Measurements from ENCODE around the gene CSTPP1.

Gene CSTPP1

DNA sequence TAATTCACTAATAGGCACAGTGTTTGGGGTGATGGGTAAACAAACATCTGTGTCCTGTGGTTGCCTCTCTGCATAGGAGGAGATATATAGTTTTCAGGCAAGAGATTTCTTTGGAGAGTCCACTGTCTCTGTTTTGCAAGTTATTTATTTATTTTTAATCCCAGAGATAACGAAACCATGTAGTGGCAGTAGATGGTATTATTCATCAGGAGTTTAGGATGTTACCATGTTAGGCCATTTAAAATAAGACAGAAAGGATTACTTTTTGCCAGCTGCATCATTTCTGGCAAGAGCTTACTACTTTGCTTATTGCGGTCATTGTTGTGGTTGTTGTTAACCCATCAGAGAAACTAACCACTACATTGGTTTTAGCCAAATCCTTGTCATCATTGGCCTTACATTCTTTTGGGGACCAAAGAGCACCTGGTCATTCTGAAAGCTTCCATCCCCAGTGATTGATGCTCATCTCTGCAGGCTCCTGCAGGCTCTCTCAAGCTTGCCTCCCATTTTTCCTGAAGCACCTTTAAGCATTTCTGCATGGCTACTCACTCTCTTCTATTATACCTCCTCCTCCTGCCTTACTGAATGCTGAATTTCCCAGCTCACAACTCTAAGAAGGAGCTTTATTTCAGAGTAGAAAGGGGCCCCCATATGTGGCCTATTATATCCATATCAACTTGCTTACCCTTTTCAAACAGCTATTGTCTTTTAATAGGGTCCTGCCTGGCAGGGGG is 84.4 kb downstream of the CSTPP1 start:
- no peak overlapping the region for H3K27ac ChIP-seq (ENCODE audit: low read length)
- no peaks in the 10 kb centered on the region for H3K36me3 ChIP-seq (ENCODE audit: control insufficient read depth in 1 of 2, insufficient read depth in 2 of 2, low read length in 2 of 2)
- peaks cover 0 to 6% of the 10 kb centered on the region in 2 donors for H3K4me1 ChIP-seq (ENCODE audit: control insufficient read depth in 1 of 2, insufficient read depth in 2 of 2, low read length in 2 of 2)
- no peaks in the 10 kb centered on the region for H3K9me3 ChIP-seq (ENCODE audit: control insufficient read depth in 1 of 2, low read length in 2 of 2)
- H3K4me3 ChIP-seq (ENCODE audit: low read depth in 1 of 2, low read length in 2 of 2), result no peak overlapping the region
- H3K27me3 ChIP-seq (ENCODE audit: low read depth, low read length), result no peaks in the 10 kb centered on the region

DNA sequence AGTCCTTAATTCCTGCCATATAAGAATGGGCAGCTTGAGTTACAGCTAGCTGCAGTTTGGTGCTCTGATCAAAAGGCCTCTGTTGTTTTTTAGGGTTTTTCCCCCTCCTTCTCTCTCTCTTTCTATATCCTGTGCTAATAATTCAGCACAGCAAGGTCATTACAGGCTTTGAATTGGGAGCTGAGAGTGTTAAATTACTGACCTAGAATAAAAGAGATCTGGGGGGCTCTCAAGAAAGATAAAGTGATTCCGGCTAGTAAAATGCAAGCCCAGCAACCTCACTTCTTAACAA is 84.9 kb downstream of the CSTPP1 start:
- Histone ChIP-seq H3K4me1 (ENCODE audit: control insufficient read depth in 1 of 2, insufficient read depth in 2 of 2, low read length in 2 of 2) (peaks cover 0 to 6% of the 10 kb centered on the region in 2 donors), H3K9me3 (ENCODE audit: control insufficient read depth in 1 of 2, low read length in 2 of 2) (no peaks in the 10 kb centered on the region), H3K27me3 (ENCODE audit: low read depth, low read length) (no peaks in the 10 kb centered on the region), H3K27ac (ENCODE audit: low read length) (no peak overlapping the region), H3K4me3 (ENCODE audit: low read depth in 1 of 2, low read length in 2 of 2) (no peak overlapping the region), H3K36me3 (ENCODE audit: control insufficient read depth in 1 of 2, insufficient read depth in 2 of 2, low read length in 2 of 2) (no peaks in the 10 kb centered on the region)

DNA sequence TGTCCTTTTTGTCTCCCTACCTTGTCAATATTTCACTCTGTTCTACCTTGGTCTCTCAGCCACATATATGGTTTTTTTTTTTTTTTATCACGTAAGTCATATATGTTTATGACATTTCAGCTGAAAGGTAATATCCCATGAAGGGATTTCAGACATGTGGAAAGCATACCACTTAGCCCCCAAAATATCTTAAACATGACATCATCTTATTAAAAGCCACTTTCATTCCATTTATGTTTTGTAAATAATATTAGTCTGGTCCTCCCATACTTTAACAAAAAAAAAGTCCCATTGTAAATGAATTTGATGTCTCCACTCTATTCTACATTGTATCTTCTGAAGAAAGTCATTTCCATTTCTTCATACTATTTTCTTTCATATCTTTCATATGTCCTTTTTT is 85.4 kb downstream of the CSTPP1 start:
- H3K4me3 ChIP-seq (ENCODE audit: low read depth in 1 of 2, low read length in 2 of 2), result no peak overlapping the region
- H3K4me1 ChIP-seq (ENCODE audit: control insufficient read depth in 1 of 2, insufficient read depth in 2 of 2, low read length in 2 of 2), result peaks cover 0 to 6% of the 10 kb centered on the region in 2 donors
- H3K27me3 ChIP-seq (ENCODE audit: low read depth, low read length), result no peaks in the 10 kb centered on the region
- no peaks in the 10 kb centered on the region for H3K36me3 ChIP-seq (ENCODE audit: control insufficient read depth in 1 of 2, insufficient read depth in 2 of 2, low read length in 2 of 2)
- no peak overlapping the region for H3K27ac ChIP-seq (ENCODE audit: low read length)
- H3K9me3 ChIP-seq (ENCODE audit: control insufficient read depth in 1 of 2, low read length in 2 of 2), result no peaks in the 10 kb centered on the region

DNA sequence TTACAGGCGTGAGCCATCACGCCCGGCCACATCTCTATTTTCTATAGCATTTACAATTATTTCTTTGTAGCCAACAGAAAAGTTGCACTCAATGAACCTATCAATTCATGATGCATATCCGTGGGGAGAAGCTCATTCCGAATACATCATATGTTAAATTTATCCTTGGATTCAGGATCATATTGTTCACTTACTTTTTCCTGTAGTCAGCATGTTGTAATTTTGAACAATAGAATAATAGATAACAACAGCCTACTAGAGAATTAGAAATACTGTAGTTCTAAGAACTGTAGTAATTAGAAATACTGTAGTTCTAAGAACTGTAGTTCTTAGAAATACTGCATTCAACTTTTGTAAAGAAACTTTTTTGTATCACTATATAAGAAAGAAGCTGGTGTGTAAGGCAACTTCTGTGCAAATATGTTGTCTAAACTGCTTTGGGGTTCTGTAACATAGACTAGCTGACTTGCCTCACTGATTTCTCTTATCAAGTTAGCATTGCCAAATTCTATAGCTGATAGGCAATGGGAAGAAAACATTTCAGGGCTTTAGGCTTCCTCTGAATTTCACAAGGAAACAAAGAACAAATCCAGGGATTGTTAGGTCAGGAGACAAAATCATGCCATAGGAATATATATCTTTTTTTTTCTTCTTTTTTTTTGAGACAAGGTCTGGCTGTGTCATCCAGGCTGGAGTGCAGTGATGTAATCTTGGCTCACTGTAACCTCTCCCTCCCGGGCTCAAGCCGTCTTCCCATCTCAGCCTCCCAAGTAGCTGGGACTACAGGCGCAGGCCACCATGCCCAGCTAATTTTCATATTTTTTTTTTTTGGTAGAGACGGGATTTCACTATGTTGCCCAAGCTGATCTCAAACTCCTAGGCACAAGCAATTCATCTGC is 91.9 kb downstream of the CSTPP1 start:
- Histone ChIP-seq H3K4me3 (ENCODE audit: low read depth in 1 of 2, low read length in 2 of 2) (no peak overlapping the region), H3K4me1 (ENCODE audit: control insufficient read depth in 1 of 2, insufficient read depth in 2 of 2, low read length in 2 of 2) (no peaks in the 10 kb centered on the region), H3K27ac (ENCODE audit: low read length) (no peak overlapping the region), H3K9me3 (ENCODE audit: control insufficient read depth in 1 of 2, low read length in 2 of 2) (no peaks in the 10 kb centered on the region), H3K36me3 (ENCODE audit: control insufficient read depth in 1 of 2, insufficient read depth in 2 of 2, low read length in 2 of 2) (no peaks in the 10 kb centered on the region), H3K27me3 (ENCODE audit: low read depth, low read length) (no peaks in the 10 kb centered on the region)

DNA sequence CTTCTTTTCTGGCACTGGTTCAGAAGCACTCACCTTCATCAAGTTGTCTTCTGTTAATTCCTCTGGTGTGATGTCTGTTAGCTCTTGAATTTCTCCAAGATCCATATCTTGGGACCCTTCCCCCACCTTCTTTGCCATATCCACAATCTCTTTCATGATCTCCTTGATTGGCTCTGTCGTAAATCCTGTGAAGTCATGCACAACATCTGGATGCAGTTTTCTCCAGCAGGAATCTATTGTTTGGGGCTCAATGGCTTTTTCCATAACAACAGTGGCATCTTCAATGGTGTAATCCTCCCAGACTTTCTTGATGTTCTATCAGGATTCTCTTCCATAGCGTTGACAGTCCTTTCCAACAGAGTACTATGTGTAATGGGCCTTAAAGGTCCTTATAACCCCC is 96.9 kb downstream of the CSTPP1 start:
- Histone ChIP-seq H3K4me1 (ENCODE audit: control insufficient read depth in 1 of 2, insufficient read depth in 2 of 2, low read length in 2 of 2) (no peaks in the 10 kb centered on the region), H3K4me3 (ENCODE audit: low read depth in 1 of 2, low read length in 2 of 2) (no peak overlapping the region), H3K27me3 (ENCODE audit: low read depth, low read length) (no peaks in the 10 kb centered on the region), H3K27ac (ENCODE audit: low read length) (no peak overlapping the region), H3K36me3 (ENCODE audit: control insufficient read depth in 1 of 2, insufficient read depth in 2 of 2, low read length in 2 of 2) (no peaks in the 10 kb centered on the region), H3K9me3 (ENCODE audit: control insufficient read depth in 1 of 2, low read length in 2 of 2) (no peaks in the 10 kb centered on the region)

DNA sequence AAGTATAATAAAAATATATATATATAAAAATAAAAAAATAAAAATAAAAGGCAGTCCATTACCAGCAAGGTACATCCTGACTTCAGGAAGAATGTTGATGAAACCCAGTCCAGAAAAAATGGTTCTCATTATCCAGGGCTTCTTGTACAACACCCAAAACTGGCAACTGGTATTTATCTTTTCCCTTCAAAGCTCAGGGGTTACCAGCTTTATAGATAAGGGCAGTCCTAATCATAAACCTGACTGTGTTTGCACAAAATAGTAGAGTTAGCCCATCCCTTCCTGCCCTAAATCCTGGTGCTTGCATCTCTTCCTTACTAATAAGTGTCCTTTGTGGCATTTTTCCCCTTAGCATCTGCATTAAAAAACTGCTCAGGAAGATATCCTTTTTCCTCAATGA is 97.5 kb downstream of the CSTPP1 start:
- H3K4me3 ChIP-seq (ENCODE audit: low read depth in 1 of 2, low read length in 2 of 2), result no peak overlapping the region
- H3K9me3 ChIP-seq (ENCODE audit: control insufficient read depth in 1 of 2, low read length in 2 of 2), result no peaks in the 10 kb centered on the region
- H3K4me1 ChIP-seq (ENCODE audit: control insufficient read depth in 1 of 2, insufficient read depth in 2 of 2, low read length in 2 of 2), result no peaks in the 10 kb centered on the region
- no peak overlapping the region for H3K27ac ChIP-seq (ENCODE audit: low read length)
- H3K27me3 ChIP-seq (ENCODE audit: low read depth, low read length), result no peaks in the 10 kb centered on the region
- no peaks in the 10 kb centered on the region for H3K36me3 ChIP-seq (ENCODE audit: control insufficient read depth in 1 of 2, insufficient read depth in 2 of 2, low read length in 2 of 2)

DNA sequence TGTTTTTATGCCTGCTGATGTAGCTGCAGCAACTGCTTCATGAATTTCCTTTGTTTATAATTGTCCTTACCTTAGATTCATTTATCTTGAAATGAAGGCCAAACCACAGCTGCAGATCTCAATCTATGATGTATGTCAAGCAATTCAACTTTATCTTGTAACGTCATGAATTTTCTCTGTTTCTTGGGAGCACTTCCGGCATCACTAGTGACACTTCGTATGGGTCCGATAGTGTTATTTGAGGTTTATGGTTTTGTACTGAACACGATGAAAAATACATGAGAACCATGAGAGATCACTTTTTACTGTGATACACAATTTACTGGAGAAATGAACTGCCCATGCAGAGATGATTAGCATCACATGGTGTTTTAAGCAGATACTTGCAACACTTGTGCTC is 98.5 kb downstream of the CSTPP1 start:
- H3K27ac ChIP-seq (ENCODE audit: low read length), result no peak overlapping the region
- no peaks in the 10 kb centered on the region for H3K9me3 ChIP-seq (ENCODE audit: control insufficient read depth in 1 of 2, low read length in 2 of 2)
- H3K27me3 ChIP-seq (ENCODE audit: low read depth, low read length), result no peaks in the 10 kb centered on the region

DNA sequence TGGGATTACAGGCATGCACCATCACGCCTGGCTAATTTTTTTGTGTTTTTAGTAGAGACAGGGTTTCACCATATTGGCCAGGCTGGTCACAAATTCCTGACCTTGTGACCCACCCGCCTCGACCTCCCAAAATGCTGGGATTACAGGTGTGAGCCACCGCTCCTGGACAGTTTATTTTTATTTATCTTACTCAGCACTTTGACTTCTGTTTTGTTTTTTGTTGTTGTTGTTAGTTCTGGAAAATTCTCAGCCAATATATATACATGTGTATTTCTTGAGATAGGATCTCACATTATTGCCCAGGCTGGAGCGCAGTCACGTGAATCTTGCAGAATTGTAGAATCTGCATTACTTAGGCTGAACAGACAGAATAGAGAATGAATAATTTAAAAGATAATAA is 107.6 kb downstream of the CSTPP1 start:
- Histone ChIP-seq H3K4me3 (ENCODE audit: low read depth in 1 of 2, low read length in 2 of 2) (no peak overlapping the region), H3K4me1 (ENCODE audit: control insufficient read depth in 1 of 2, insufficient read depth in 2 of 2, low read length in 2 of 2) (no peaks in the 10 kb centered on the region)

More for the DNA sequence above, 98.5 kb downstream of the CSTPP1 start:
- H3K4me1 ChIP-seq (ENCODE audit: control insufficient read depth in 1 of 2, insufficient read depth in 2 of 2, low read length in 2 of 2), result no peaks in the 10 kb centered on the region
- no peaks in the 10 kb centered on the region for H3K36me3 ChIP-seq (ENCODE audit: control insufficient read depth in 1 of 2, insufficient read depth in 2 of 2, low read length in 2 of 2)
- H3K4me3 ChIP-seq (ENCODE audit: low read depth in 1 of 2, low read length in 2 of 2), result no peak overlapping the region

DNA sequence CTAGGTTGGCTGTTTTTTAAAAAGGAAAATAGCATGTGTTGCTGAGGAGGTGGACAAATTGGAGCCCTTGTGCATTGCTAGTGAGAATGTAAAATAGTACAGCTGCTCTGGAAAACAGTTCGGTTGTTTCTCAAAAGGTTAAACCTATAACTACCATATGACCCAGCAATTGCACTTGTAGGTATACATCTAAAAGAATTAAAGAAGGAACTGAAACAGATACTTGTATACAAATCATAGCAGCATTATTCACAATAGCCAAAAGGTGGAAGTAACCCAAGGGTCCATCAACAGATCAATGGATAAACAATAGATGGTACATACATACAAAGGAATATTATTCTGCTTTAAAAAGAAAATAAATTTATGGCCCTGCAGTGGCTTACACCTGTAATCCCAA is 111.4 kb downstream of the CSTPP1 start:
- Histone ChIP-seq H3K27me3 (ENCODE audit: low read depth, low read length) (no peaks in the 10 kb centered on the region), H3K36me3 (ENCODE audit: control insufficient read depth in 1 of 2, insufficient read depth in 2 of 2, low read length in 2 of 2) (no peaks in the 10 kb centered on the region), H3K4me1 (ENCODE audit: control insufficient read depth in 1 of 2, insufficient read depth in 2 of 2, low read length in 2 of 2) (peaks cover 0 to 3% of the 10 kb centered on the region in 2 donors), H3K4me3 (ENCODE audit: low read depth in 1 of 2, low read length in 2 of 2) (no peak overlapping the region), H3K9me3 (ENCODE audit: control insufficient read depth in 1 of 2, low read length in 2 of 2) (no peaks in the 10 kb centered on the region), H3K27ac (ENCODE audit: low read length) (no peak overlapping the region)

More for the DNA sequence above, 107.6 kb downstream of the CSTPP1 start:
- Histone ChIP-seq H3K27me3 (ENCODE audit: low read depth, low read length) (no peaks in the 10 kb centered on the region), H3K36me3 (ENCODE audit: control insufficient read depth in 1 of 2, insufficient read depth in 2 of 2, low read length in 2 of 2) (no peaks in the 10 kb centered on the region), H3K27ac (ENCODE audit: low read length) (no peak overlapping the region), H3K9me3 (ENCODE audit: control insufficient read depth in 1 of 2, low read length in 2 of 2) (no peaks in the 10 kb centered on the region)

DNA sequence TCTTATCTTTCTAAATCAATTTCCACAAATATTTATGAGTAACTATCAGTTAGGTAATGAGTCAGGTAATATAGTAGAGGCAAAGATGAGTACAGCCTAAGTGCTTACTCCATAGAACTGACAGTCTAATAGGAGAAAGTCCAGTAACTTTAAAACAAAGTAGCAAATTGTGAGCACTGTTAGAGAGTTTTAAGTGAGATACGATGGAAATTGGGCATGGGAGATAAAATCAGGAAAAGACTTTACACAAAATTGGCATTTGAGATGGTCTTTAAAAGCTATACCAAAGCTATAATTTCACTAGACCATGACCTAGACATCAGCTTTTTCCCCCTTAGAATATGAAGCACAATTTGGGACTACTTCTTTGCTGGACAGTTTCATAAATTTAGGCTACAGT is 113.7 kb downstream of the CSTPP1 start:
- Histone ChIP-seq H3K4me3 (ENCODE audit: low read depth in 1 of 2, low read length in 2 of 2) (no peak overlapping the region), H3K9me3 (ENCODE audit: control insufficient read depth in 1 of 2, low read length in 2 of 2) (no peaks in the 10 kb centered on the region), H3K4me1 (ENCODE audit: control insufficient read depth in 1 of 2, insufficient read depth in 2 of 2, low read length in 2 of 2) (peaks cover 0 to 5% of the 10 kb centered on the region in 2 donors), H3K27me3 (ENCODE audit: low read depth, low read length) (no peaks in the 10 kb centered on the region), H3K36me3 (ENCODE audit: control insufficient read depth in 1 of 2, insufficient read depth in 2 of 2, low read length in 2 of 2) (no peaks in the 10 kb centered on the region), H3K27ac (ENCODE audit: low read length) (no peak overlapping the region)

DNA sequence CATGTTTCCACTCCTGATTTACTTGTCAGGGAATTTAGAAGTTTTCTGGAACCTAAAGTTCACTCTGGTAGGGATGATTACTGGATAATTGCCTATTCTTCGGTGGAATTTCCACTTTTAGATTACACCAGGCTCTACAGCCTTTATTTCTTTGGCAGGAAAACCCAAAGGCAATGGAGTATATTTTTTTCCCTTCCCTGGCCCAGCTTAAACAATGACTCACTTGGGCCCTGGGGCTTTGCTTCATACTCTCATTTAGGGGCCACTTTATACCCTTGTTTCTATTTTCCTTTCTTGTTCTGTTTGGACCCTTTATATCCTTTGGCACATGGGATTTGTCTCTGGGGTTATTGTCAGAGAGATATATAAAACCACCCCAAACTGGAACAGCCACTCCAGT is 114.7 kb downstream of the CSTPP1 start:
- Histone ChIP-seq H3K9me3 (ENCODE audit: control insufficient read depth in 1 of 2, low read length in 2 of 2) (no peaks in the 10 kb centered on the region), H3K27ac (ENCODE audit: low read length) (no peak overlapping the region)

More for the DNA sequence above, 114.7 kb downstream of the CSTPP1 start:
- H3K4me1 ChIP-seq (ENCODE audit: control insufficient read depth in 1 of 2, insufficient read depth in 2 of 2, low read length in 2 of 2), result peaks cover 0 to 10% of the 10 kb centered on the region in 2 donors
- H3K36me3 ChIP-seq (ENCODE audit: control insufficient read depth in 1 of 2, insufficient read depth in 2 of 2, low read length in 2 of 2), result no peaks in the 10 kb centered on the region
- H3K27me3 ChIP-seq (ENCODE audit: low read depth, low read length), result no peaks in the 10 kb centered on the region
- no peak overlapping the region for H3K4me3 ChIP-seq (ENCODE audit: low read depth in 1 of 2, low read length in 2 of 2)

Measured in muscle layer of duodenum (tissue), 2 donors.